Hematopoietic multipotent progenitor cell treated with erythropoietin and hydrocortisone succinate and interleukin-3 and kit ligand, for 8 days (in vitro differentiated cells): ENCODE measurements around the gene ZNF296.
A peak's percentile ranks its signal among the peaks of the same experiment; 100 is the strongest.

Experiments
- DNase-seq: peaks from one replicate; pipeline ENCODE4 v3.0.0-alpha.2; 2015

ZNF296 gene

GRCh38 chr19:45102481-45102880 is 26.2 kb upstream of the ZNF296 start:
- DNase-seq, result no peak

GRCh38 chr19:45101806-45102205 is 25.5 kb upstream of the ZNF296 start:
- DNase-seq, result no peak

DNA sequence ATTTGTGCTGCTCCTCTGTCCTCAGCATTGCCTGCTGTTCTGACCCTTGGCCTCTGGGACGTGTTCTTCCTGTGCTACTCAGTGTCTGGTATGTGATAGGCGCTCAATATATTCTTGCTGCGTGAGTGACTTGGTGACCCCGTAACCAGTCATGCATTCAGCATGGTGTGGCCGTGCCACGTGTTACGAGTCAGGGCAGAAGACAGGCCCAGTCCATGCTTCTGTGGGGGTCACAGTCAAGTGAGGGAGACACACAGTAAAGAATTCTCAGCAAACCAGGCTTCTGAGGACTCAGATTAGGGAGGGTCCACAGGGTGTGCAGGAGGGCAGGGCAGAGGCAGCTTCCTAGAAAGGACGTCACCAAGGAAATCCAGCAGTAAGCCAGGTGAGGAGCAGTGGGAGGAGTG is 24.6 kb upstream of the ZNF296 start:
- no peak for DNase-seq

DNA sequence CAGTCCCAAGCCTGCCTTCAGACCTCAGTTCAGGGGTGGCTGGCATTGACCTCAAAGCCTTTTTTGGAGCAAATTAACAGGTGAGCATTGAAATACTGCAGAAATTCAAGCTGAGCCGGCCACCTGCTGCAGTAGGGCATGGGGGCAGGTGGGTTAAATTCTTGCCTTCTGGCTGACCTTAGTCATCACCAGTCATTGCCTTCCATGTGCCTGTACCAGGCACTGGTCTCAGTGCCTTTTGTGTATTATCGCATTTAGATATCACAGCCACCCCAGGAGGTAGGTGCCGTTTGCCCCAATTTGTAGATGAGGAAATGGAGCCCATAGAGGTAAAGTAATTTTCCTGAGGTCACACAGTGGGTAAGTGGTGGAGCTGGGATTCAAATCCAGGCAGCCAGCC is 23.9 kb upstream of the ZNF296 start:
- DNase-seq, result no peak

DNA sequence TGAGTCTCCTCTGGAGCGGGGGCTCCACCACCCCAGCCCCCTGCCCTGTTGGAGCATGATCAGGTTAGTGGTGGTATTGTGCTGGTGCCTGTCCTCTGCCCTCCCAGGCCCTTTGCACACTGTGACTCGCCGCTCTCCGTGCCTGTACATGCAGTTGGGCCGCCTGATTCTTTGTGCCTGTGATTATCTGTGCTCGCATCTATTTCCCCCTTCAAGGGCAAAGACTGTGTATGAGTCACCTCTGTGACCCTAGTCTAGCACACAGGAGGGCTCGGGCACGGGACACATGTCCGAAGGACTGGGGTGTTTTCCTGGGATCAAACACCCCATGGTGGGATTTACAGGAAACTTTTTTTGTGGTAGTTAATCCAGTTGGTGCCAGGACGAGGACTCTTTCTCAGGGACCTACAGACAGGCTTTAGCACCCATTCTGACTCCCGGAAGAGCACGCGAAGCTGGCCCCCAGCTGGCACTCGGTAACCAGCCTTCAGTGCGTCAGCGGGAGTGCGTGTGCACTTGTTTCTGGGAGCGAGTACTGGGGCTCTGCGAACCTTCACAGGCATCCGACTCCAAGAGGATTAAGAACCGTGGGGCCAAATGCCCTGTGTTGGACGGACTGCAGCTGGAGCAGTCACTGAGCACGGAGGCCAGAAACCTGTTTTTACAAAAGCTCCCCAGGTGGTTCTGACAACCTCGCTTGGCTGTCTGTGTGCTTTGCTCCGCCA is 23.4 kb upstream of the ZNF296 start:
- no peak for DNase-seq

DNA sequence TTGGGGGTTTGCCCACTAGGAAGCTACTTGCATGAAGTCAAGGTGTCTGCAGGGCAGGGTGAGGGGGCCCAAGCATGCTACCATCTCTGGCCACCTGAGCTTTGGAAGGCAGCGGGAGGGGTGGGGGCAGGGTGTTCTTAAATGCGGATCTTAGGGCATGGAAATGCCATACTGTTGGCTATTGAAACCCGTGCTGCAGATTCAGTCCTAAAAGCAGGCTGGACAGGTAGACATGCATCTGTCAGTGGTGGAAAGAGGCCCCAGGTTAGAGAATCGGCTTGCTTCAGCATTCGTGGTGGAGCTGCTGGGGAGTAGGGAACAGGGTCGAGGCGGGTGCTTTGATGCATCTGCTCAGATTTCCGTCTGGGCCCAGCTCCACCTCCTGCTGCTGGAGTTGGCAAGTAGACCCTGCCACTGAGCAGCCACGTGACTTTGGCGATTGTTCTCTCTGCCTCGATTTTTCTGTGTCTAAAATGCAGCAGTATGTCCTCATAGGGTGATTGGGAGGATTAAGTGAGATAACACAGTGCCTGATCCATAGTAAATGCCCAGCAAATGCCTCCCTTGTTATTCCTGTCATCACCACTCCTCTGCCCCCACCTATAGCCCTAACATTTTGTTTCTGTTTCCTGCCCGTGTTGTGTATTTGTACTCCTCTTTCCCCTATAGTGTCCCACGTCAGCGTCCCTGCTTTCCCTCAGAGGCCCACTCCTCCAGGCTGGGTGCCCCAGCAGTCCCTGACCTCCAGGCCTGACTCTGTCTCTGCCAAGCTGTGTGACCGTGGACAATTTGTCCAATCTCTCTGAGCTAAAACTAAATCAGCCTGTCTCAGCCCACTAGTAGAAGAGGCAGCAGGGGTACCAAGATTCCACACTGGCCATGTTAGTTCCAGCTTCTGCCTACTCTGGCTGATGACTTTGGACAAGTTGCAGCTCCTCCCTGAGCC is 22.5 kb upstream of the ZNF296 start:
- DNase-seq, result no peak

- peak; percentile 50 for DNase-seq
Observed at GRCh38 chr19:45097776-45098520, 21.7 kb upstream of the ZNF296 start.

GRCh38 chr19:45097450-45097775 is 21.1 kb upstream of the ZNF296 start:
- DNase-seq, result no peak

- no peak for DNase-seq
Observed at GRCh38 chr19:45096700-45097099, 20.4 kb upstream of the ZNF296 start.

DNA sequence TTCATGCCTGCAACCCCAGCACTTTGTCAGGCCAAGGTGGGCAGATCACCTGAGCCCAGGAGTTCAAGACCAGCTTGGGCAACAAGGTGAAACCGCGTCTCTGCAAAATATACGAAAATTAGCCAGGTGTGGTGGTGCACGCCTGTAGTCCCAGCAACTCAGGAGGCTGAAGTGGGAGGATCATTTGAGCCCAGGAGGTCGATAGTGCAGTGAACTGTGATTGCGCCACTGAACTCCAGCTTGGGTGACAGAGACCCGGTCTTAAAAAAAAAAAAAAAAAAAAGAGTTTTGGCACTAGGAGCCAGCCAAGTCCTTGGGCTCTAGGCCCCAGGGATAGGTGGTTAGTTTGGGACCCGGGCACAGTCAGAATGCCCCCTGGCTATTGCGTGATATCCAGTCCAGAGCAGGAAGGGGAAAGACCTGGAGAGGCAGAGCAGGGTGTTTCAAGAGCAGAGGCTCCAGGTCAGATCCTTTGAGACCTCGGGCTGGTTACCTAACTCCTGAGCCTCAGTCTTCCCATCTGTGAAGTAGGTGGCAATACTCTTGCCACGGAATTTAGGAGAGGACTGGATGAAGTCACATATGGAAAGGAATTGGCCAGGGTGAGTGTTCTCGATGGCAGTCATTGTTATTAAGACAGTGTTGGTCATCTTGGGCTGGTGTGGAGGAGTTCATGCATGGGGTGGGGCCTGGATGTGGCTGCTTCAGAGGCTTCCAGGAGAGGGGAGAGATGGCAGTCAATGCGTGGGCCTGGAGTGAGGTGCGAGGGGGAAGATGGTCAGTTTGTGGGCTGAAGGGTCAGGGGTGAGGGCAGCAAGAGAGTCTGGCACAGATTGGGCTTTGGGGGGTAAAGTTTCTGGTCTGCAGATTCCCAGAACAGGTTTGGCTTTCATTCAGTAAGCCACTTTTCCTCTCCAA is 19.5 kb upstream of the ZNF296 start:
- DNase-seq, result no peak

GRCh38 chr19:45094707-45095106 is 18.4 kb upstream of the ZNF296 start:
- no peak for DNase-seq

GRCh38 chr19:45094137-45094536 is 17.9 kb upstream of the ZNF296 start:
- no peak for DNase-seq

GRCh38 chr19:45092747-45093678 is 16.7 kb upstream of the ZNF296 start, which contains the start of gene PPP1R37:
Gene PPP1R37, plus strand, starts transcription at chr19:45093179. Its CDS starts 147 bp downstream, at chr19:45093326.
- DNase-seq, result peak; percentile 97

GRCh38 chr19:45091031-45091923 is 15.0 kb upstream of the ZNF296 start:
- DNase-seq, result peak; percentile 98

GRCh38 chr19:45090606-45091005 is 14.3 kb upstream of the ZNF296 start:
- DNase-seq, result no peak

DNA sequence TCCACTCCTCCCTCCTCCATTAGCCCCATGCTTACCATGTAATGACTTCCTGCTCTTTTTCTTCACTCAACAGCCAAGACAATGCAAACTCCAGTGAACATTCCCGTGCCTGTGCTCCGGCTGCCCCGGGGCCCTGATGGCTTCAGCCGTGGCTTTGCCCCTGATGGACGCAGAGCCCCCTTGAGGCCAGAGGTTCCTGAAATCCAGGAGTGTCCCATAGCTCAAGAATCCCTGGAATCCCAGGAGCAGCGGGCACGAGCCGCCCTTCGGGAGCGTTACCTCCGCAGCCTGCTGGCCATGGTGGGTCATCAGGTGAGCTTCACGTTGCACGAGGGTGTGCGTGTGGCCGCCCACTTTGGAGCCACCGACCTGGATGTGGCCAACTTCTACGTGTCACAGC is 13.8 kb upstream of the ZNF296 start:
- no peak for DNase-seq

DNA sequence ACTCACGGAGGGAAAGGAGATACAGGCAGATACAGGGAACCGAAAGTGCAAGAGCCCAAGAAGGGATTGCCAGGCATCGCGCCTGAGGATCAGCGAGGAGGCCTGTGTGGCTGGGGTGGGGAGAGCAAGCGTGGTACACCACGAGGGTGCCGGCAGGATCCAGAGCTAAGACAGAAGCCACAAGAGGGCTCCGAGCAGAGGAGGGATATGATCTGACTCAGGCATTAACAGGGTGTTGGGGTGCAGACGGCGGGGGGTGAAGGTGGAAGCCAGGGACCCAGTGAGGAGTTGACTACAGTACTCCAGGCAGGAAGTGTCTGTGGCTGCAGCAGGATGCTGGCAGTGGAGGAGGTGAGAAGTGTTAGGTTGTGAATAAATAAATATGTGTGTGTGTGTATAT is 11.3 kb upstream of the ZNF296 start:
- DNase-seq, result peak; percentile 29

DNA sequence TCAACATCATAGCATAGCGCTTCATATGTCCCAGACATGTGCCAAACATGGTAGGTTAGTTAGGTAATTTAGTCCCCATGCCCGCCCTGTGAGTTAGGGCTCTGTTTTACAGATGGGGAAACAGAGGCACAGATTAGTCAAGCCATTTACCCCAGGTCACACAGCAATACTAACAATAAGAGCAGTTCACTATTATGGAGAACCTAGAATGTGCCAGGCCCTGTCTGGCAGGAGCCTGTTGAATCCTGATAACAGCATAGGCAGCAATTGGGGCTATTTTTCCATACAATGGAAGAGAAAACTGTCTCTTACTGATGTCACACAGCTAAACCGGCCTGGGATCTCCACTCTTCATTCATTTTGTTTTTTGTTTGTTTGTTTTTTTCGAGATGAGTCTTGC is 10.2 kb upstream of the ZNF296 start:
- peak; percentile 68 for DNase-seq

DNA sequence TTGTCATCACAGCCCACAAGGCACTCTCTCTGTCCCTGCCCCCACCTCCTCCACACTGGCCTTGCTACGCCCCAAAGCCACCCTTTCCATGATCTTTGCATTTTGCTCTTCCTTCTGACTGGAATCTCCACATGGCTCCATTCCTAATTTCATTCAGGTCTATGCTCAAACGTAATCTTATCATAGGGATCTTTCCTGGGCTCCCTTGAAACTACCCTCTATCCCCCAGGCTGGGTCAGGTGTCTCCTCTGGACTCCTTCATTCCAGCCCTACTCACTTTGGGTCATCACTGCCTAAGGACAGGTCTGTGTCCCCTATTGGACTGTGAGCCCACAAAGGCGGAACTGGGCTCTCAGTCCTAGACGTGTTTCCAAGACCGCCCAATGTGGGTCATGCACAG is 5.9 kb upstream of the ZNF296 start:
- no peak for DNase-seq

GRCh38 chr19:45079911-45080370 is 3.7 kb upstream of the ZNF296 start:
- peak; percentile 86 for DNase-seq
